ENCODE measurements around the gene RYR2.

RYR2 gene

GRCh38 chr1:237737938-237738610 lies 696.1 kb downstream of the RYR2 start:
- no peaks in the 10 kb centered on the region; the same call in 1 of the 2 replicates for H3F3A ChIP-seq (ENCODE audit: insufficient read depth, low read length)
- H2AFZ ChIP-seq (ENCODE audit: low read length), result no peak overlapping the region
- no peaks in the 10 kb centered on the region for H3K27me3 ChIP-seq (ENCODE audit: insufficient read depth, low read length)
- H3K27ac ChIP-seq (ENCODE audit: low read depth, low read length, poor library complexity, severe bottlenecking), result no peak overlapping the region
- no peaks in the 10 kb centered on the region for H3K79me2 ChIP-seq (ENCODE audit: insufficient read depth, low read length)
- H3K4me1 ChIP-seq (ENCODE audit: insufficient read depth, low read length, severe bottlenecking), result no peaks in the 10 kb centered on the region
- H3K4me2 ChIP-seq (ENCODE audit: low read length), result no peak overlapping the region
- H3K4me3 ChIP-seq (ENCODE audit: low read depth, low read length, poor library complexity, severe bottlenecking), result no peak overlapping the region
- TF ChIP-seq EZH2 (IDR thresholded peaks at IDR 0.05; ENCODE audit: borderline replicate concordance, low read length) (no peak), CTCF (IDR thresholded peaks at IDR 0.05; ENCODE audit: low read length) (no peak)
- no peaks in the 10 kb centered on the region for H3K9me2 ChIP-seq (ENCODE audit: low read depth, low read length)
- H3K9ac ChIP-seq (ENCODE audit: low read length), result no peak overlapping the region
- H3K9me3 ChIP-seq (ENCODE audit: low read length), result no peaks in the 10 kb centered on the region
- no peaks in the 10 kb centered on the region for H3K36me3 ChIP-seq (ENCODE audit: insufficient read depth, low read length)
- H4K20me1 ChIP-seq (ENCODE audit: insufficient read depth, low read length), result no peaks in the 10 kb centered on the region

- no peaks in the 10 kb centered on the region for H3K36me3 ChIP-seq (ENCODE audit: insufficient read depth, low read length)
- H3K9ac ChIP-seq (ENCODE audit: low read length), result no peak overlapping the region
- H3K9me3 ChIP-seq (ENCODE audit: low read length), result no peaks in the 10 kb centered on the region
- no peak overlapping the region for H3K4me3 ChIP-seq (ENCODE audit: low read depth, low read length, poor library complexity, severe bottlenecking)
- H3K79me2 ChIP-seq (ENCODE audit: insufficient read depth, low read length), result no peaks in the 10 kb centered on the region
- H4K20me1 ChIP-seq (ENCODE audit: insufficient read depth, low read length), result no peaks in the 10 kb centered on the region
- H3K4me2 ChIP-seq (ENCODE audit: low read length), result no peak overlapping the region
- H3K27me3 ChIP-seq (ENCODE audit: insufficient read depth, low read length), result no peaks in the 10 kb centered on the region
- H2AFZ ChIP-seq (ENCODE audit: low read length), result no peak overlapping the region
- no peak overlapping the region for H3K27ac ChIP-seq (ENCODE audit: low read depth, low read length, poor library complexity, severe bottlenecking)
- H3F3A ChIP-seq (ENCODE audit: insufficient read depth, low read length), result no peaks in the 10 kb centered on the region; the same call in 1 of the 2 replicates
- H3K4me1 ChIP-seq (ENCODE audit: insufficient read depth, low read length, severe bottlenecking), result no peaks in the 10 kb centered on the region
- no peaks in the 10 kb centered on the region for H3K9me2 ChIP-seq (ENCODE audit: low read depth, low read length)
- TF ChIP-seq CTCF (IDR thresholded peaks at IDR 0.05; ENCODE audit: low read length) (no peak), EZH2 (IDR thresholded peaks at IDR 0.05; ENCODE audit: borderline replicate concordance, low read length) (no peak)
Measured at GRCh38 chr1:237740846-237741245, 698.9 kb downstream of the RYR2 start.

- no peaks in the 10 kb centered on the region for H3K4me1 ChIP-seq (ENCODE audit: insufficient read depth, low read length, severe bottlenecking)
- no peak overlapping the region for H2AFZ ChIP-seq (ENCODE audit: low read length)
- H3K4me3 ChIP-seq (ENCODE audit: low read depth, low read length, poor library complexity, severe bottlenecking), result no peak overlapping the region
- no peaks in the 10 kb centered on the region for H3K9me2 ChIP-seq (ENCODE audit: low read depth, low read length)
- H3K27ac ChIP-seq (ENCODE audit: low read depth, low read length, poor library complexity, severe bottlenecking), result no peak overlapping the region
- H3K9ac ChIP-seq (ENCODE audit: low read length), result no peak overlapping the region
- no peaks in the 10 kb centered on the region; the same call in 1 of the 2 replicates for H3F3A ChIP-seq (ENCODE audit: insufficient read depth, low read length)
- no peaks in the 10 kb centered on the region for H3K79me2 ChIP-seq (ENCODE audit: insufficient read depth, low read length)
- no peak for TF ChIP-seq CTCF (IDR thresholded peaks at IDR 0.05; ENCODE audit: low read length)
- no peak for TF ChIP-seq EZH2 (IDR thresholded peaks at IDR 0.05; ENCODE audit: borderline replicate concordance, low read length)
- H3K4me2 ChIP-seq (ENCODE audit: low read length), result no peak overlapping the region
- H3K27me3 ChIP-seq (ENCODE audit: insufficient read depth, low read length), result no peaks in the 10 kb centered on the region
- no peaks in the 10 kb centered on the region for H3K9me3 ChIP-seq (ENCODE audit: low read length)
- no peaks in the 10 kb centered on the region for H3K36me3 ChIP-seq (ENCODE audit: insufficient read depth, low read length)
- H4K20me1 ChIP-seq (ENCODE audit: insufficient read depth, low read length), result no peaks in the 10 kb centered on the region
Measured at GRCh38 chr1:237745545-237745944, 703.6 kb downstream of the RYR2 start.
